Stomach smooth muscle (tissue), 2 donors: ENCODE data around the gene PIP5K1B.
"Not testable (repeated sequence)": the region's sequence is repeated elsewhere in the genome, so short reads cannot be mapped to it uniquely, and the experiment has no call there.

Experiments
- H3K27ac ChIP-seq: one replicate; pipeline ENCODE4 v1.7.0; 2013; ENCODE audit warnings: mild to moderate bottlenecking, low read length, inconsistent platforms
- H3K27me3 ChIP-seq, 2 donors: one replicate each; pipeline ENCODE4 v1.7.0; 2013; ENCODE audit warnings: low read length in 2 of 2; ENCODE audit not compliant: insufficient read depth in 2 of 2, control insufficient read depth in 1 of 2
- H3K36me3 ChIP-seq, 2 donors: one replicate each; pipeline ENCODE4 v1.7.0; 2013; ENCODE audit warnings: low read length in 2 of 2; ENCODE audit not compliant: control insufficient read depth in 2 of 2, insufficient read depth in 2 of 2
- H3K4me1 ChIP-seq: one replicate; pipeline ENCODE4 v1.7.0; 2013; ENCODE audit warnings: low read length; ENCODE audit not compliant: control insufficient read depth, insufficient read depth
- H3K4me3 ChIP-seq, 2 donors: one replicate each; pipeline ENCODE4 v1.7.0; 2013; ENCODE audit warnings: low read length in 2 of 2
- H3K9ac ChIP-seq, 2 donors: one replicate each; pipeline ENCODE4 v1.7.0; 2013; ENCODE audit warnings: low read length in 2 of 2, mild to moderate bottlenecking in 1 of 2
- H3K9me3 ChIP-seq, 2 donors: one replicate each; pipeline ENCODE4 v1.7.0; 2013; ENCODE audit warnings: low read length in 2 of 2; ENCODE audit not compliant: control insufficient read depth in 2 of 2
- donor health status: healthy.
- donor health status: Pancreatic carcinoma.

PIP5K1B gene

GRCh38 chr9:68690088-68690487 lies 15.0 kb upstream of the PIP5K1B start:
- no peak overlapping the region for H3K27ac ChIP-seq
- no peaks in the 10 kb centered on the region for H3K9me3 ChIP-seq
- H3K36me3 ChIP-seq = no peaks in the 10 kb centered on the region
- H3K9ac ChIP-seq = no peak overlapping the region
- no peak overlapping the region for H3K4me3 ChIP-seq
- peaks cover 0 to 2% of the 10 kb centered on the region in 2 donors for H3K27me3 ChIP-seq
- H3K4me1 ChIP-seq = no peaks in the 10 kb centered on the region

- Histone ChIP-seq H3K27me3 (no peaks in the 10 kb centered on the region), H3K27ac (no peak overlapping the region), H3K4me1 (no peaks in the 10 kb centered on the region), H3K36me3 (no peaks in the 10 kb centered on the region), H3K9ac (no peak overlapping the region), H3K4me3 (no peak overlapping the region), H3K9me3 (no peaks in the 10 kb centered on the region)
Measured at GRCh38 chr9:68692519-68692918, 12.5 kb upstream of the PIP5K1B start.

GRCh38 chr9:68694125-68694524 lies 10.9 kb upstream of the PIP5K1B start:
- Histone ChIP-seq H3K4me1 (no peaks in the 10 kb centered on the region), H3K9me3 (no peaks in the 10 kb centered on the region), H3K27ac (no peak overlapping the region), H3K4me3 (no peak overlapping the region), H3K27me3 (peaks cover 0 to 4% of the 10 kb centered on the region in 2 donors), H3K9ac (no peak overlapping the region), H3K36me3 (no peaks in the 10 kb centered on the region)

- no peak overlapping the region for H3K4me3 ChIP-seq
- H3K27ac ChIP-seq = no peak overlapping the region
- no peaks in the 10 kb centered on the region for H3K9me3 ChIP-seq
- H3K4me1 ChIP-seq = no peaks in the 10 kb centered on the region
- H3K36me3 ChIP-seq = no peaks in the 10 kb centered on the region
- H3K9ac ChIP-seq = no peak overlapping the region
- H3K27me3 ChIP-seq = peaks cover 0 to 6% of the 10 kb centered on the region in 2 donors
Measured at GRCh38 chr9:68697851-68698250, 7.2 kb upstream of the PIP5K1B start.

GRCh38 chr9:68698943-68699509 lies 6.0 kb upstream of the PIP5K1B start:
- Histone ChIP-seq H3K36me3 (no peaks in the 10 kb centered on the region), H3K27me3 (peaks cover 0 to 6% of the 10 kb centered on the region in 2 donors), H3K4me1 (no peaks in the 10 kb centered on the region), H3K9ac (no peak overlapping the region), H3K4me3 (no peak overlapping the region), H3K9me3 (no peaks in the 10 kb centered on the region), H3K27ac (no peak overlapping the region)

GRCh38 chr9:68699625-68700024 lies 5.4 kb upstream of the PIP5K1B start:
- not testable (repeated sequence) for H3K9me3 ChIP-seq, H3K9ac ChIP-seq, H3K27me3 ChIP-seq, H3K4me3 ChIP-seq, H3K4me1 ChIP-seq, H3K36me3 ChIP-seq, H3K27ac ChIP-seq

GRCh38 chr9:68702493-68702892 lies 2.5 kb upstream of the PIP5K1B start:
- H3K9me3 ChIP-seq = no peaks in the 10 kb centered on the region
- H3K9ac ChIP-seq = no peak overlapping the region
- H3K4me1 ChIP-seq = peaks cover 19% of the 10 kb centered on the region
- peaks cover 18 to 21% of the 10 kb centered on the region in 2 donors for H3K27me3 ChIP-seq
- H3K36me3 ChIP-seq = no peaks in the 10 kb centered on the region
- no peak overlapping the region for H3K27ac ChIP-seq
- H3K4me3 ChIP-seq = no peak overlapping the region

- H3K36me3 ChIP-seq = no peaks in the 10 kb centered on the region
- no peak overlapping the region for H3K27ac ChIP-seq
Measured at GRCh38 chr9:68703672-68704071, 1.4 kb upstream of the PIP5K1B start.

GRCh38 chr9:68704498-68704813 lies 584 bp upstream of the PIP5K1B start:
- Histone ChIP-seq H3K27ac (no peak overlapping the region), H3K27me3 (peaks cover 23 to 34% of the 10 kb centered on the region in 2 donors), H3K9me3 (no peaks in the 10 kb centered on the region), H3K4me1 (peaks cover 19% of the 10 kb centered on the region), H3K9ac (no peak overlapping the region), H3K36me3 (no peaks in the 10 kb centered on the region), H3K4me3 (peak overlapping the region; percentile 54 to 78)

More at GRCh38 chr9:68703672-68704071, 1.4 kb upstream of the PIP5K1B start:
- H3K9ac ChIP-seq = no peak overlapping the region
- H3K9me3 ChIP-seq = no peaks in the 10 kb centered on the region
- H3K4me1 ChIP-seq = peaks cover 19% of the 10 kb centered on the region
- no peak overlapping the region for H3K4me3 ChIP-seq
- peaks cover 23 to 26% of the 10 kb centered on the region in 2 donors for H3K27me3 ChIP-seq

- Histone ChIP-seq H3K27me3 (peaks cover 23 to 34% of the 10 kb centered on the region in 2 donors), H3K9ac (peak overlapping the region; percentile 7 to 40), H3K4me1 (peaks cover 19% of the 10 kb centered on the region)
Measured at GRCh38 chr9:68705531-68706362, 707 bp downstream of the PIP5K1B start.

More at GRCh38 chr9:68705531-68706362, 707 bp downstream of the PIP5K1B start:
- Histone ChIP-seq H3K9me3 (no peaks in the 10 kb centered on the region), H3K27ac (no peak overlapping the region), H3K36me3 (no peaks in the 10 kb centered on the region), H3K4me3 (peak overlapping the region; percentile 78 to 84)
